Left lung (tissue), 10 donors: Measurements from ENCODE around the gene GRID1. TPM values are rescaled to one million over a fixed set of nuclear protein-coding genes. Genes with fewer than 3 reads are reported as not detected.

Experiments
- ATAC-seq: fragments of 200-7000 bp; cut with Tn5 transposase; one replicate; pipeline ENCODE4 v1.9.1; 2020; ENCODE audit warnings: moderate library complexity
- DNase-seq, 4 donors: peaks; one replicate each; pipeline ENCODE4 v3.0.0-alpha.2; 2013 to 2020
- H3K27ac ChIP-seq, 2 donors: fragments of 200-600 bp; sonication (generic) in 1 of 2; one replicate each; pipeline versions ENCODE4 v1.5.0 to v1.8.0; 2020 to 2021
- H3K27me3 ChIP-seq, 2 donors: fragments of 200-600 bp; sonication (generic) in 1 of 2; one replicate each; pipeline versions ENCODE4 v1.5.0 to v1.8.0; 2020 to 2021
- H3K36me3 ChIP-seq, 2 donors: fragments of 200-600 bp; sonication (generic) in 1 of 2; one replicate each; pipeline versions ENCODE4 v1.5.0 to v1.8.0; 2020 to 2021
- H3K4me1 ChIP-seq, 2 donors: fragments of 200-600 bp; one replicate each; pipeline ENCODE4 v1.8.0; 2021
- H3K4me3 ChIP-seq, 2 donors: fragments of 200-600 bp; sonication (generic) in 1 of 2; one replicate each; pipeline versions ENCODE4 v1.5.0 to v1.8.0; 2020 to 2021; ENCODE audit warnings: mild to moderate bottlenecking in 1 of 2
- H3K9me3 ChIP-seq, 2 donors: fragments of 200-600 bp; sonication (generic) in 1 of 2; one replicate each; pipeline versions ENCODE4 v1.5.0 to v1.8.0; 2020 to 2021
- intact Hi-C, 2 donors: fragments of 100-400 bp; cut with DNase I; formaldehyde crosslinking; loops; one replicate each; pipeline versions ENCODE4 v1.11.2 to v1.14.2; 2022
- polyA plus RNA-seq, 6 donors: library from polyadenylated mRNA; unstranded; fragments of 120-200 nt; gene quantifications; one replicate each; pipeline ENCODE4 v1.2.1, GENCODE V29; 2013; ENCODE audit not compliant: insufficient read length in 6 of 6
- total RNA-seq, 2 donors: library from RNA; stranded (reverse); fragmentation: NEBNext Ultra II Directional; extraction: Animal tissue kit (Norgen Biotek cat#: 25700); gene quantifications; one replicate each; pipeline ENCODE4 v1.2.1, GENCODE V29; 2021
- TF ChIP-seq, protein P1 (sequence below), 2 donors: fragments of 200-600 bp; sonication (generic) in 1 of 2; IDR thresholded peaks; one replicate each; pipeline versions ENCODE4 v1.5.0 to v1.8.0; 2021; ENCODE audit warnings: antibody characterized with exemption in 2 of 2
- donor health status: DM: no; HTN: yes; CAD: no.
- donor health status: DM: no; HTN: no; CAD: no.

The GRID1 gene
- total and polyA plus RNA-seq, 8 donors: 0.81 to 2.6 (median 1.2) TPM

DNA sequence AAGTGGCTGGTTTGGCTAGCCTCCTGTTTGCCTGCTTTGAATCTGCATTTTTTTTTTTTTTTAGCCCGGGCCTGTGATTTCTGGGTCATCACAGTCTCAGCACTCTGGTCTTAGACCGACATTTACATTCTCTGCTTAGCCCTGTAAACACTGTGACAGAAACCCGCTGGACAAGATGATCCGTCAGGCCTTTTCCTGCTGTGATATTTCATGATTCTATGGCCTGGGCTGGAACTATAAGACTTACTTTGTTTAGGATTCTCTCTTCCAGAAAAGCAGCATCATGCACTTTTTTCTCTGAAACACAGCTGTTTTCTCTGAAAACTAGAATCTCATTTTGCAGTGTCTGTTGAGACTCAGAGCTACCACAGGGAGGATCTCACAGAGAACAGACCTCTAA, 705.5 kb downstream of the GRID1 start:
- H3K4me1 ChIP-seq: no peaks in the 10 kb centered on the region
- H3K27ac ChIP-seq: no peak overlapping the region
- no peaks in the 10 kb centered on the region for H3K9me3 ChIP-seq
- DNase-seq: no peak
- H3K36me3 ChIP-seq: no peaks in the 10 kb centered on the region
- no peak for ATAC-seq
- intact Hi-C loops: no loop called here
- H3K4me3 ChIP-seq: no peak overlapping the region
- TF ChIP-seq, protein P1, sequence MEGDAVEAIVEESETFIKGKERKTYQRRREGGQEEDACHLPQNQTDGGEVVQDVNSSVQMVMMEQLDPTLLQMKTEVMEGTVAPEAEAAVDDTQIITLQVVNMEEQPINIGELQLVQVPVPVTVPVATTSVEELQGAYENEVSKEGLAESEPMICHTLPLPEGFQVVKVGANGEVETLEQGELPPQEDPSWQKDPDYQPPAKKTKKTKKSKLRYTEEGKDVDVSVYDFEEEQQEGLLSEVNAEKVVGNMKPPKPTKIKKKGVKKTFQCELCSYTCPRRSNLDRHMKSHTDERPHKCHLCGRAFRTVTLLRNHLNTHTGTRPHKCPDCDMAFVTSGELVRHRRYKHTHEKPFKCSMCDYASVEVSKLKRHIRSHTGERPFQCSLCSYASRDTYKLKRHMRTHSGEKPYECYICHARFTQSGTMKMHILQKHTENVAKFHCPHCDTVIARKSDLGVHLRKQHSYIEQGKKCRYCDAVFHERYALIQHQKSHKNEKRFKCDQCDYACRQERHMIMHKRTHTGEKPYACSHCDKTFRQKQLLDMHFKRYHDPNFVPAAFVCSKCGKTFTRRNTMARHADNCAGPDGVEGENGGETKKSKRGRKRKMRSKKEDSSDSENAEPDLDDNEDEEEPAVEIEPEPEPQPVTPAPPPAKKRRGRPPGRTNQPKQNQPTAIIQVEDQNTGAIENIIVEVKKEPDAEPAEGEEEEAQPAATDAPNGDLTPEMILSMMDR (IDR thresholded peaks at IDR 0.05): no peak
- no peaks in the 10 kb centered on the region for H3K27me3 ChIP-seq

DNA sequence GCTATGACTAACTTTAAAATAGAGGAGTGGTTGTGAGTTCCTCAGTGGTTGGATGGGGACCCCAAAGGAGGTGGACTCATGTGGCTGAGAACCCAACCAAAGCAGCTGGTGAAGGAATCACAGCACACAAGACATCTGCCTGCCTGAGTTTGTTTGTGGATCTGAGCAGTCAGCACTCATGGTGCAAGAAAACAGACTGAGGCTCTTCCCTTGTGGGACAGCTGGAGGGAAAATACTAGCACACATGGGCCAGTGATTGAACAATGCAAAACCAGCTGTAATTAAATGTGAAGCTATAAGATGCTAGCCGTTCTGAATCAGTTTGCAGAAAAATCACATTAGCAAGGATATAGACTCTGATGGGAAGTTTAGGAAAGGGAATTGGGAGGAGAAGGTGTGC, 707.3 kb downstream of the GRID1 start:
- intact Hi-C loops: no loop called here
- TF ChIP-seq, protein P1 (IDR thresholded peaks at IDR 0.05): no peak
- no peak for ATAC-seq
- Histone ChIP-seq H3K4me3 (no peak overlapping the region), H3K4me1 (no peaks in the 10 kb centered on the region), H3K27me3 (no peaks in the 10 kb centered on the region), H3K27ac (no peak overlapping the region), H3K36me3 (no peaks in the 10 kb centered on the region), H3K9me3 (no peaks in the 10 kb centered on the region)
- no peak for DNase-seq

DNA sequence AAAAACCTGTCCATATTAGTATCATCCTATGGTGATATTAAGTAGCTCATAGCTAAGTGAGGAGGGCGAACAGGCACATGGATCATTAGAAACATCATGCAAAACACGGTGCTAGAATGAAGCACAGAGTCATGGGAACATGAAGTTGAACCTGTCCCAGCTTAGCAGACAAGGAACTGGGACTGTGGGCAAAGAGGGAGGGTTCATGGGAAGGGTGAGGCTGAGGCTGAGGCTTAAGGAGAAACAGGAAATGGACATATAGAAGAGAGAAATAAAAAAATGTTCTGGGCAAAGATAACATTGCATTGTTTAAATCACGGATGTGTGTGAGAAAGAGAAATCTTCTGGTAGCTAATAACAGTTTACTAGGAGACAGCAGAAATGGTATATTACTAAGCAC, 708.1 kb downstream of the GRID1 start:
- no peak overlapping the region for H3K27ac ChIP-seq
- H3K9me3 ChIP-seq: no peaks in the 10 kb centered on the region
- H3K4me3 ChIP-seq: no peak overlapping the region
- ATAC-seq: no peak
- no peaks in the 10 kb centered on the region for H3K36me3 ChIP-seq
- no peaks in the 10 kb centered on the region for H3K4me1 ChIP-seq
- TF ChIP-seq, protein P1 (IDR thresholded peaks at IDR 0.05): no peak
- intact Hi-C loops: no loop called here
- no peak for DNase-seq
- H3K27me3 ChIP-seq: no peaks in the 10 kb centered on the region

DNA sequence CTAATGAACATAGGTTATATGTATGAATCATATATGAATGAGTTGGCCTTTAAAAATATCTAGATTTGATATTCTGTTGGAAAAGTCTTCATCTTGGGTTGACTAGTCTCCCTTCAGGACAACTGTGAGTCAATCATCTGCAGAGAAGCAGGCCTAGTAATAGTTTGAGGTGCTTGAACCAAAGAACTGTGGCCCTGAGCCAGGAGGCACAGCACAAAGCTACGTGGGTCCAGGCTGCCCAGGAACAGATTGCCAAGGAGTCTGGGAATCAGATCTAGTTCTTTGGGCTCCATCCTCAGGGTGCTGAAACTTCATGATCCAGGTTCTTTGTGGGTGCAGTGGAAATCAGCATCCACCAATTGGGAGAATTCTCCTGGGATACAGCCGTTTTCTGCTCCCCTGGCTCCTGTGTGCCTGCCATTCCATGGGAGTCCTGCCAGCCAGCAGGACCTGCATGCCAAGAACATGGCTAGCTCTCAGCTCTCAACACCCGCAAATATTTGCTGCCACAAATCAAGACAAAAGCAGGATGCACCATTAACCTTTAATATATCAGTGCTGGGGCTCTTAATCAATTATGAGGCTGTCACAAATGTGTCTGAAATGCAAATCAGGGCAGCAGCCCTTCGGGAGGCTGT, 709.0 kb downstream of the GRID1 start:
- Histone ChIP-seq H3K4me3 (no peak overlapping the region), H3K36me3 (no peaks in the 10 kb centered on the region), H3K27me3 (no peaks in the 10 kb centered on the region), H3K27ac (no peak overlapping the region), H3K4me1 (no peaks in the 10 kb centered on the region), H3K9me3 (no peaks in the 10 kb centered on the region)
- no peak for ATAC-seq
- TF ChIP-seq, protein P1 (IDR thresholded peaks at IDR 0.05): no peak
- intact Hi-C loops: no loop called here
- DNase-seq: no peak

DNA sequence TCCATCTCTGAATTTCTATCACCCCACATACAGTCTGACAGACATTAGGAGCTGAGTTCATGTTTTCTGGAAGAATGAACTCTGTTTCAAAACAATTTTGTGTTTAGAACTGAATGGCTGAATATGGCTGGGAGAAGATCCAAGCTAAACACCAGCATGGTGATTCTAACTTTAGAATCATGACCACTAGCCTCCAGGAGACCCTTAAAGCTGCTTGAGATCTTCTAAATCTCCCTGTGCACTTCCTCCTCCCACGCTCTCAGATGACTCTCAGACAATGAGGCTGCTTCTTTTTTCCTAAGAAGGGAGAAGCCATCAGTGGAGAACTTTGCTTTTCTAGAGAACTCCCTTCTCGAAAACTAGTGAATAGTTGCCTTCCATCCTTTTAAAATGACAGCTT, 711.2 kb downstream of the GRID1 start:
- no peaks in the 10 kb centered on the region for H3K9me3 ChIP-seq
- H3K27ac ChIP-seq: no peak overlapping the region
- DNase-seq: no peak
- H3K4me1 ChIP-seq: no peaks in the 10 kb centered on the region
- no peak for ATAC-seq
- TF ChIP-seq, protein P1 (IDR thresholded peaks at IDR 0.05): no peak
- no peaks in the 10 kb centered on the region for H3K36me3 ChIP-seq
- intact Hi-C loops: no loop called here
- H3K27me3 ChIP-seq: no peaks in the 10 kb centered on the region
- H3K4me3 ChIP-seq: no peak overlapping the region
